ENCODE measurements around the gene RPL7A.
"Not testable (repeated sequence)": the region's sequence is repeated elsewhere in the genome, so short reads cannot be mapped to it uniquely, and the experiment has no call there.

Gene RPL7A

GRCh38 chr9:133372144-133372543, 24.1 kb downstream of the RPL7A start:
- TF ChIP-seq CTCF (IDR thresholded peaks at IDR 0.05; ENCODE audit: low read depth, low read length): no peak
- TF ChIP-seq MYC (IDR thresholded peaks at IDR 0.05; ENCODE audit: low read depth, low read length): no peak
- TF ChIP-seq POLR2A (IDR thresholded peaks at IDR 0.05; ENCODE audit: extremely low read depth, insufficient read length): no peak
- TF ChIP-seq MAX (IDR thresholded peaks at IDR 0.05; ENCODE audit: low read depth, low read length): no peak
- no peak for DNase-seq (ENCODE audit: low read depth)
- H3K4me3 ChIP-seq (ENCODE audit: low read depth, low read length): peak overlapping the region; percentile 6

- peak; percentile 79 for DNase-seq (ENCODE audit: low read depth)
- no peak for TF ChIP-seq MYC (IDR thresholded peaks at IDR 0.05; ENCODE audit: low read depth, low read length)
- no peak for TF ChIP-seq MAX (IDR thresholded peaks at IDR 0.05; ENCODE audit: low read depth, low read length)
- no peak for TF ChIP-seq POLR2A (IDR thresholded peaks at IDR 0.05; ENCODE audit: extremely low read depth, insufficient read length)
- TF ChIP-seq CTCF (IDR thresholded peaks at IDR 0.05; ENCODE audit: low read depth, low read length): no peak
- peak overlapping the region; percentile 96 for H3K4me3 ChIP-seq (ENCODE audit: low read depth, low read length)
Observed at GRCh38 chr9:133374612-133375115, 26.6 kb downstream of the RPL7A start.

GRCh38 chr9:133375116-133375723, 27.2 kb downstream of the RPL7A start:
- peak; percentile 64 for DNase-seq (ENCODE audit: low read depth)
- TF ChIP-seq POLR2A (IDR thresholded peaks at IDR 0.05; ENCODE audit: extremely low read depth, insufficient read length): no peak
- TF ChIP-seq MAX (IDR thresholded peaks at IDR 0.05; ENCODE audit: low read depth, low read length): 0 out of 2 replicates have a peak, but pooled peaks have one; percentile 8
- no peak for TF ChIP-seq MYC (IDR thresholded peaks at IDR 0.05; ENCODE audit: low read depth, low read length)
- no peak for TF ChIP-seq CTCF (IDR thresholded peaks at IDR 0.05; ENCODE audit: low read depth, low read length)
- H3K4me3 ChIP-seq (ENCODE audit: low read depth, low read length): peak overlapping the region; percentile 96

- peak; percentile 97 for DNase-seq (ENCODE audit: low read depth)
- TF ChIP-seq MAX (IDR thresholded peaks at IDR 0.05; ENCODE audit: low read depth, low read length): peak; percentile 68
- TF ChIP-seq MYC (IDR thresholded peaks at IDR 0.05; ENCODE audit: low read depth, low read length): 0 out of 2 replicates have a peak, but pooled peaks have one; percentile 8
- TF ChIP-seq POLR2A (IDR thresholded peaks at IDR 0.05; ENCODE audit: extremely low read depth, insufficient read length): peak; percentile 69
- no peak for TF ChIP-seq CTCF (IDR thresholded peaks at IDR 0.05; ENCODE audit: low read depth, low read length)
- peak within 1 kb of the TSS; percentile 96 for H3K4me3 ChIP-seq (ENCODE audit: low read depth, low read length)
Observed at GRCh38 chr9:133375724-133376654, 28.0 kb downstream of the RPL7A start, which contains the start of the genes STKLD1 and SURF4. STKLD1 (plus strand) TSS chr9:133376366; CDS start chr9:133376474, 108 bp downstream. SURF4 (minus strand) TSS chr9:133376060; CDS start chr9:133375969, 91 bp downstream.

GRCh38 chr9:133377280-133377679, 29.3 kb downstream of the RPL7A start:
- not testable (repeated sequence) for DNase-seq (ENCODE audit: low read depth); H3K4me3 ChIP-seq (ENCODE audit: low read depth, low read length)
